Activated naive CD4-positive, alpha-beta T cell (primary cell): ENCODE results near the gene CTNNA2.

Experiments
- DNase-seq, 4 experiments: peaks; one replicate each; lab custom pipeline; 2025; lab: John Stamatoyannopoulos, UW

Gene CTNNA2

GRCh38 chr2:80330527-80331450 is 817.9 kb downstream of the CTNNA2 start:
- DNase-seq = no peak

- no peak for DNase-seq
Measured at GRCh38 chr2:80333886-80334285, 821.0 kb downstream of the CTNNA2 start.

GRCh38 chr2:80335411-80335810 is 822.6 kb downstream of the CTNNA2 start:
- no peak for DNase-seq

GRCh38 chr2:80338794-80339193 is 825.9 kb downstream of the CTNNA2 start:
- no peak for DNase-seq

GRCh38 chr2:80340022-80340421 is 827.2 kb downstream of the CTNNA2 start:
- DNase-seq = no peak

GRCh38 chr2:80348078-80348477 is 835.2 kb downstream of the CTNNA2 start:
- no peak for DNase-seq

- no peak for DNase-seq
Measured at GRCh38 chr2:80348953-80349352, 836.1 kb downstream of the CTNNA2 start.

- DNase-seq = no peak
Measured at GRCh38 chr2:80351231-80351630, 838.4 kb downstream of the CTNNA2 start.

- no peak for DNase-seq
Measured at GRCh38 chr2:80354858-80355257, 842.0 kb downstream of the CTNNA2 start.

- no peak for DNase-seq
Measured at GRCh38 chr2:80361904-80362303, 849.1 kb downstream of the CTNNA2 start.

GRCh38 chr2:80363330-80363729 is 850.5 kb downstream of the CTNNA2 start:
- DNase-seq = no peak

- DNase-seq = no peak
Measured at GRCh38 chr2:80363791-80364349, 851.0 kb downstream of the CTNNA2 start.

GRCh38 chr2:80364524-80365212 is 851.8 kb downstream of the CTNNA2 start:
- DNase-seq = no peak

GRCh38 chr2:80365762-80366161 is 852.9 kb downstream of the CTNNA2 start:
- no peak for DNase-seq

- no peak for DNase-seq
Measured at GRCh38 chr2:80370375-80371009, 857.6 kb downstream of the CTNNA2 start.

- DNase-seq = no peak
Measured at GRCh38 chr2:80374105-80374504, 861.3 kb downstream of the CTNNA2 start.

GRCh38 chr2:80377071-80377470 is 864.2 kb downstream of the CTNNA2 start:
- DNase-seq = no peak

GRCh38 chr2:80380736-80381135 is 867.9 kb downstream of the CTNNA2 start:
- no peak for DNase-seq

GRCh38 chr2:80381666-80382065 is 868.8 kb downstream of the CTNNA2 start:
- no peak for DNase-seq

- no peak for DNase-seq
Measured at GRCh38 chr2:80392441-80392840, 879.6 kb downstream of the CTNNA2 start.

GRCh38 chr2:80393991-80394390 is 881.1 kb downstream of the CTNNA2 start:
- DNase-seq = no peak

- DNase-seq = no peak
Measured at GRCh38 chr2:80395251-80395650, 882.4 kb downstream of the CTNNA2 start.
